Ureter (tissue), 1 donor: ENCODE measurements around the gene SMARCAD1. TPM values are rescaled to one million over a fixed set of nuclear protein-coding genes. Genes with fewer than 3 reads are reported as not detected.

Experiments used
- DNase-seq: peaks from one replicate; pipeline ENCODE4 v3.0.0-alpha.2; 2020; ENCODE audit warnings: low spot score
- total RNA-seq: library from RNA; stranded (reverse); gene quantifications from one replicate; pipeline ENCODE4 v1.2.4, GENCODE V29; 2023
- donor health status: DM: yes; HTN: yes; CAD: no.

Gene SMARCAD1
- total RNA-seq, 1 donor from 2014 or later, result 39.7 TPM

- no peak for DNase-seq
Observed at GRCh38 chr4:94228493-94229216, 21.0 kb downstream of the SMARCAD1 start.

- no peak for DNase-seq
Observed at GRCh38 chr4:94232519-94232918, 24.9 kb downstream of the SMARCAD1 start.

DNA sequence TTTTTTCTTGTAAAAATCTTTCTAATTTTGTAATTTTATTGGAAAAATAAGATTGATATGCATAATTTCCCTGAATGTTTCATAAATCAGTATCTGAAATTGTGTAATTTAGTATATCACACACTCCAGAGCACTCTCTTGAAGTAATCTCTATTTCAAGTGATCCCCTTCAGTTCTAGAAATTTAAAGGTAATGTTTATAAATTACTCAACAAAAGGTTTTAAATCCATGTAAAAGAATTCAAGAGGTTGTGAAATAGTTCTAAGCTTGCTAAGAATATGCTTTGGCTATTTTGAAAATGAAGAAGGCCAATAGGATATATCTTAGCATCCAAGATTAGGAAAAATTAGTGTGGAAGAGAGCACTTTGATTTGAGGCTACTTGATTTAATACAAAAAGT, 28.2 kb downstream of the SMARCAD1 start:
- no peak for DNase-seq

DNA sequence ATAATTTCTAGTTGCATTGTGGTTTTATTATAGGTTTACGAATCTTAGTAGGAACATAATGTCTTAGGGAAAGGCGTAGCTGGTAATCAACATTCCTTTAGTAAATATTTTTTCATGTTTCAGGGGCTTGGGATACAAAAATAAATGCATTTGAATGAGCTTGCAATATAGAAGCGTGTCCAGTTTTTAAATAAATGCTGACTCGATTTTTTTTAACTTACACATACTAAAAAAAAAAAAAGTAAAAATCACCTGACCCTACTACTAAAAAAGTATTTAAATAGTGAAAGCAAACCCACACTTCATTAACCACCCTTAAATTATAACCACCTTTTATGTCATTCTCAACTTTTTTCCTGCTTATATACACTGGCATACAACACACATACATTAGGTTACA, 29.6 kb downstream of the SMARCAD1 start:
- no peak for DNase-seq

- no peak for DNase-seq
Observed at GRCh38 chr4:94238160-94238559, 30.5 kb downstream of the SMARCAD1 start.

DNA sequence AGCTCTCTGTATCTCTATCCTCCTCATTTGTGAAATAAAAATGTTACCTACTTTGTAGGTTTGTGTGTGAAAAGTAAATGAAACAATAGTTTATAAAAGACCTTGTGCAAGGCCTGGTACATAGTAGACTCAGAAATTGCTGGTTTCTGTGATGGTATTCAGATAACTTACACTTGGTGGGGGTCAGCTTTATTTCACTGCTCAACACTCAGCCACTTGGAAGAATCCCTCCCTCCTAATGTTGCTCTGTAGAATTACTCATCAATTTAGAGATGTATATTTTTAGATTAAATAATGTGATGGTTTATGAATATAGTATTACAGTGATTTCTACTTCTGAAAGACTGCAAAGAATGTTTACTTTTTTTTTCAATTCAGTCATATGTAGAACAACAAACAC, 32.7 kb downstream of the SMARCAD1 start:
- no peak for DNase-seq

GRCh38 chr4:94244087-94244828, 36.6 kb downstream of the SMARCAD1 start:
- DNase-seq, result no peak

DNA sequence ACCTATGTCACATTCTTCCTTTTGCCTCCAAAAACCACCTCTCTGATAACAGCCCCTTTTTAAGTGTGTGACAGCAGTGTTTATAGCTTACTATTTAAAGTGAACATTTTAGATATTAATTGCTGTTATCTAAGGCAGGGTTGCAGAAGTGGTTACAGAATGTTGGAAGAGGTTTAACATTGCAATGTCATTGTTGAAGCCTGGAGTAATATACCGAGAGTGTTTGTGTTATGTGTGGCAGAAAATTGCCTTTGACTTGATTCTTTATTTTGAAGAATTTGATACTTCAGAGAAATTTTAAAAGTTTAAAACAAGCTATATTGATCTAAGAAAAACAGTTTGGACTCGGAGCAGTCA, 37.1 kb downstream of the SMARCAD1 start:
- DNase-seq, result no peak

- no peak for DNase-seq
Observed at GRCh38 chr4:94251094-94251493, 43.4 kb downstream of the SMARCAD1 start.

- no peak for DNase-seq
Observed at GRCh38 chr4:94253036-94253435, 45.4 kb downstream of the SMARCAD1 start.

DNA sequence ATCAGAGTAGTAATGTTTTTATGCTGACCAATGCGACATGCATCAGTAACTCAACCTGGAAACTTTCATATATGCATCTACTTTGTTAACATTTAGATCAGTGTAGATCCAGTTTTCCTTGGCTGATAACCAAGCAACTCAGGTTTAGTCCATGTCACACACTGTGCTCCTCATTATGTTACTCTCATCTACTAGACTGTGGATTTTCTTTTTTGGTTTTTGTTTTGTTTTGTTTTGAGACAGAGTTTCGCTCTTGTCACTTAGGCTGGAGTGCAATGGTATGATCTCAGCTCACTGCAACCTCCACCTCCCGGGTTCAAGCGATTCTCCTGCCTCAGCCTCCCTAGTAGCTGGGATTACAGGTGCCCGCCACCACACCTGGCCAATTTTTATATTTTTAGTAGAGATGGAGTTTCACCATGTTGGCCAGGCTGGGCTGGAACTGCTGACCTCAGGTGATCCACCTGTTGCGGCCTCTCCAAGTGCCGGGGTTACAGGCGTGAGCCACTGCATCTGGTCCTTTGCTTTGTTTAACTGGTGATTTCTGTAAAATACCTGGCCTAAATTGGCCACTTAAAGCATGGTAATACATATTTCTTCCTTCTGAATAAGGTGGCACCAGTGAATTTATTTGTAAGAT, 48.6 kb downstream of the SMARCAD1 start:
- no peak for DNase-seq

- DNase-seq, result no peak
Observed at GRCh38 chr4:94256828-94257227, 49.2 kb downstream of the SMARCAD1 start.

DNA sequence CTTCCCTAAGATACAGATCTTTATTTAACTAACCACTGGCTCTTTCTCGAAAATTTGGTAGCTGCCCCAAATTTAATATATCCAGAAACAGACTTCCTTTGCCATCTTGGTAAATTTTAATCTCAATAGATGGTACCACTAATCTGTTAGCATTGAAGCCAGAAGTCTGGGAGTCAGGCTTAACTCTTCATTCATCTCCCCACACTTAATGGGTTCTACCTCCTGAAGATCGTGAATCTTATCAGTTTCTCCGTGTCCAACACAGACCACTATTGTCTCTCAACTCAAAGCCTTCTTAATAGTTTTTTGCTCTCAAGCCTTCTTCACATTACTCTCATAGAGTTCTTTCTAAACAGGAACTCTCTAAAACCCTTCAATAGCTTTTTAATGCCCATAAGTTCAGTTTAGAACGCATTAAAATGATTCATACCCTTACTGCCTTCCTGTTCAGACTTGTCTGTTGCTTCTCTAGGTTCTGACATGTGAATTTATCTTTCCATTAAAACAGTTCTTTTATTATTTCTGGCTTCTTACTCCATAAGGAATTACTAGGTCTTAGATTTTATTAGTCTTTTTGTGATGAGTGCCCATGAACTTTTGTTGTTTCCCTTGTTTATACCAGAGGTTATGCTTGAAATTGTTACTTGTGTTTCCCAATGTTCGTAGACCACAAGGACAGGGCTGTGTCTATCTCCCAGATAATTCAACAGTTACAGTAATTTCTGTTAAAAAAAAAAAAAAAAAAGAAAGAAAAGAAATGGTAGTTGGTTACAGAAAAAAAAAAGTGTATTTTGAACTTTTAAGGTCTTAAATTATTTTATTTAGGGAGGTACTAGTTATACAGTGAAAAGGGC, 54.7 kb downstream of the SMARCAD1 start:
- no peak for DNase-seq

DNA sequence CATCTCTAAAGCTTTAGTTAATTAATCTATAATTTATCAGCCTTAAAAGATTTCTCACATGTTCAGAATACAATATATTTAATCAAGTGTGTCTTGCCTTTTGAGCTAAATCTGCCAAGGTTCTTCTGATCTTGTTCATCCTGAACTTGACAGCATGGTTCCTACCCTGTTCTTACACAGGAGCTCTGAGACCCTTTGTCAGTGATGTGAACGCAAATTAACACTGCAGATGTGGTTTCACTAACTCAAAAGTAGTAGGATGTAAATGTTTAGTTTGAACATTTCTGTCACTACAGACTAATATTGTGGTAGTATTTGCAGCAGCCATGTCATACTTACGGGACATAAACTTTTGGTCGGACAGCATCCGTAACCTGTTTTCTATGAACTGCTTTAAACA, 59.4 kb downstream of the SMARCAD1 start:
- no peak for DNase-seq

DNA sequence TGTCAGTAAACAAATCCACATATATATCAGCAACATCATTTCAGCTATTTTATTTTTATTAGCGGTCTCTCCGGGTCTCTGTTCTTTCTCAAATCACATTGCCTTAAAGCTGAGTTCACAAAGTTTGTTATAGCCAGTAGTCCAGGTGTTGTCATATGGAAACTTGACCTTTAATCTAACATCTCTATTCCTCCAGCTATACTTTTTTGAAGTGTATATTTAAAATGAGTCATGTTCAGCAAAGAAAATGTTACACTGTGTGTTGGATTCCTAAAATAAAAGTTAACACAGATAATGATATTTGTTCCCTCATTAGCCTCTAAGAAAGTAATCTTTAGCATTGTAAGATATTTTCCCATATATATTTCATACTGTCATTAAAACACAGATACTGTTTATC, 63.6 kb downstream of the SMARCAD1 start:
- no peak for DNase-seq

DNA sequence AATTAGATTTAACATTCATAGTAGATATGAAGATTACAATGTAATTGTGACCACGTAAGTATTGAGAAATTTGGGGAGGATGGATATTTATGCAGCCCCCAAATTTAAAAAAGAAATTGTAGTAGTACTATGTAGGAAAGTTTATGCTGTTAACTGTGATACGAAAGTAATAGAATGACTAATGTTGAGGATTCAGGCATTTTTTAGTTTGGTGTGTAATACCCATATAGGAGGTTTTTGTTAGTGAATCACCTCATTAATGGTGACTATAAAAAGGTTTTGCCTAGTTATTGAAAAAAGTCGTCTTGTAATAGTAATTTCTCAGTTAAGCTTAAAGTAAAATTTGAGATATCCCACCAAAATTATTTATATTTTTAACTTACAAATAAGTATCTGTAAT, 67.2 kb downstream of the SMARCAD1 start:
- DNase-seq, result no peak

DNA sequence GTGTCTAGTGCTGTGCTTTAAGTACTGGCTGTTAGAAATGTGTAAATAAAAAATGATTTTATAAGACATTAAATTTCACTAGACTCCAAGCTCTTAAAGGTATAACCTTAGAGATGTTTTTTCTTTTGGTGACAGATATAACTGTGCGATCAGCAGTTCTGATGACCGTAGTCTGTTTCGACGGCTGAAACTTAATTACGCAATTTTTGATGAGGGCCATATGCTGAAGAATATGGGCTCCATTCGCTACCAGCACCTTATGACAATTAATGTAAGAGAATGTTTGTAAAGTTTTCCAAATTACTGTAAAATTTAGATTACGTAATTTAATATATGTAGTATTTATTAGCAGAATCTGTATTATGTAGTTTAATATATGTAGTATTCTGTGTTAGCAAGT, 68.5 kb downstream of the SMARCAD1 start:
- no peak for DNase-seq

DNA sequence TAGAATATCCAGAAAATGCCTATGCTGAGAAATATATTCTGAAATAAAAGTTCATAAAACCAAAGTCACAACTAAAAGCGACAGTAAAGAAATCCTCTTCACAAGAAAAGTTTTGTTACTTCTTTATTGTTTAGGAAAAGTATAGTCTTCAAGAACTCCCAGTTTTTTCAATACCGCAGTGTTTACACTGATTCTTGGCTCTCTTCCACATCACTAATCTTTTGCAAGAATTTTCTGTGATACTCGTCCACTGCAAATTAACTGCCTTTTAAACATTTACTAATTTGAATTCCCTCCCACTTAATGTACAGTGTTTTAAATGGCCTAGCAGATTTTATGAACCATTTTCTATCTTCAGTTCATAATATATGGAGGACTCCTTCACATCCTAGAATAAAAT, 69.9 kb downstream of the SMARCAD1 start:
- no peak for DNase-seq

DNA sequence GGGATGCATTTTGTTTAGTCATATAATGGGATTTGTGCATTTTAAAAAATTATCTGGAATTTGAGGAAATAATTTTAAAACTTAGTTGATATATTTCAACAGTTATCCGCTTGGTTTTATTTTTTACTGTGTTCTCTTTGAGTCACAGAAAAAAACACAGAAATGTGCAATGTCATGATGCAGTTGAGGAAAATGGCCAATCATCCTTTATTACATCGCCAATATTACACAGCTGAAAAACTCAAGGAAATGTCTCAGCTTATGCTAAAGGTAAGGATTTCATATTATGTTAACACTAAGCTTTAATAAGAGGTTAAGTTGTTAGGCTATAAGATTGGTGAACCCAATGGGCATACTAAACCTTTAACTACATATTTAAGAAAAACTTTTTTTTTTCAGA, 71.1 kb downstream of the SMARCAD1 start:
- no peak for DNase-seq

DNA sequence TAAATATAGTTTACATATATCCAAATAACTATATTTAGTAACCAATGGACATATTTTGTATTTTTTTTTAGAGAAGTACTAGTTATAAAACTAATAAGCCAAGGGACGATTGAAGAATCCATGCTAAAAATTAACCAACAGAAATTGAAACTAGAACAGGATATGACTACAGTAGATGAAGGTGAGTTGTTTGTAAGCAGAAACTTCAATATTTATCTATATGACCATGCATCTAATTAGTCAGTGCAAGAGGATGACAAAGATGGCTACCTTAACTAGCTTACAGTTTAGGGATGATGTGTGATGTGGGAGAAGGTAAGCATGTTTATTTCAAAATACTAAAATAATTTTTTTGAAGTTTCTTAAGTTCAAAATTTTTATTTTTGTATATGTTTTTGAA, 77.2 kb downstream of the SMARCAD1 start:
- DNase-seq, result no peak

DNA sequence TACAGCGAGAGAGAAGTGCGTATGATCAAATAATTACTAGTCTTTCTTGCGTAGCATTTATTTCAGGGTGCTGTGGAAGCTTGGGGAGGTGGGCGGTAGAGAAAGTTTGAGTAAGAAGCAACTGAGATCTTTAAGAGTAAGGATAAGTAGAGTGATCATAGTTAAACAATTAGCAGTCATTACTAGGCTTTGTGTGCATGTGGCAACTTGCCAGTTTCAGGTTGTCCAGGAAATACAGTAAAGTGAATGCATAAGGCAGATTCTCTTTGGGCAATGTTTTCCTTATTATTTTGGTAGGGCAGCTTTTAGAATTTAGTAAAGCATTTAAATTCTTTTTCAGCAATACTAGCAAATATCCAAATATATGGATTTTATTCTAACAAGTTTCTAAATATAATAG, 78.0 kb downstream of the SMARCAD1 start:
- no peak for DNase-seq

GRCh38 chr4:94290245-94290644, 82.6 kb downstream of the SMARCAD1 start:
- no peak for DNase-seq
